K562 (cell line): ENCODE results near the gene KLHL22. TPM values are rescaled to one million over a fixed set of nuclear protein-coding genes. Genes with fewer than 3 reads are reported as not detected.

Source experiments
- ARID2 ChIP-seq: fragments of 450-650 bp; IDR thresholded peaks from 2 replicates; pipeline ENCODE4 v1.6.1; 2017; ENCODE audit warnings: antibody characterized with exemption, mild to moderate bottlenecking
- CREB1 ChIP-seq, 2 experiments: sonication (generic) in 1 of 2; formaldehyde crosslinking in 1 of 2; IDR thresholded peaks; 2 replicates each; pipeline versions ENCODE4 v1.6.1 to v1.8.0; 2012 to 2022; ENCODE audit warnings: inconsistent platforms in 1 of 2, mild to moderate bottlenecking in 1 of 2, missing genetic modification reagents in 1 of 2, moderate library complexity in 1 of 2
- DIDO1 ChIP-seq: fragments of 450-650 bp; IDR thresholded peaks from 2 replicates; pipeline ENCODE4 v1.6.1; 2016; ENCODE audit warnings: low read depth, missing biosample characterization, missing genetic modification characterization
- GTF2F1 ChIP-seq: IDR thresholded peaks from 2 replicates; pipeline ENCODE4 v1.6.1; 2011; ENCODE audit warnings: low read depth, low read length, improper control_type of control experiment
- MCM3 ChIP-seq: fragments of 450-650 bp; IDR thresholded peaks from 2 replicates; pipeline ENCODE4 v1.6.1; 2016
- MEF2D ChIP-seq: conservative IDR thresholded peaks from 2 replicates; pipeline ENCODE4 v1.6.1; 2016; ENCODE audit warnings: low read depth, missing genetic modification characterization, missing compliant biosample characterization
- NFE2 ChIP-seq: IDR thresholded peaks from 2 replicates; pipeline ENCODE4 v1.6.1; 2014; ENCODE audit warnings: antibody characterized with exemption, low read depth
- NFRKB ChIP-seq: fragments of 450-650 bp; IDR thresholded peaks from 2 replicates; pipeline ENCODE4 v1.6.1; 2016; ENCODE audit warnings: low read depth
- POLR3A ChIP-seq: IDR thresholded peaks from 2 replicates; pipeline ENCODE4 v1.6.1; 2011; ENCODE audit warnings: borderline replicate concordance, mild to moderate bottlenecking, moderate library complexity; ENCODE audit not compliant: insufficient read length, insufficient read depth; ENCODE audit errors: extremely low read depth
- SIN3A ChIP-seq, 2 experiments: fragments of 150-350 bp in 1 of 2; IDR thresholded peaks; 2 replicates each; pipeline ENCODE4 v1.6.1; 2011 to 2016; ENCODE audit warnings: borderline replicate concordance in 2 of 2, low read depth in 2 of 2, low read length in 2 of 2, mild to moderate bottlenecking in 2 of 2, moderate library complexity in 2 of 2; ENCODE audit not compliant: control insufficient read depth in 1 of 2
- SLC30A9 ChIP-seq: fragments of 250-450 bp; sonication (Bioruptor Pico); IDR thresholded peaks from 2 replicates; pipeline ENCODE4 v1.8.0; 2022; ENCODE audit warnings: mild to moderate bottlenecking, moderate library complexity
- TGIF2 ChIP-seq: sonication (generic); formaldehyde crosslinking; IDR thresholded peaks from 2 replicates; pipeline ENCODE4 v1.8.1; 2022; ENCODE audit warnings: mild to moderate bottlenecking, missing genetic modification reagents, moderate library complexity
- TRIM28 ChIP-seq: fragments of 450-650 bp; IDR thresholded peaks from 2 replicates; pipeline ENCODE4 v1.6.1; 2017
- ZNF384 ChIP-seq: IDR thresholded peaks from 2 replicates; pipeline ENCODE4 v1.6.1; 2012; ENCODE audit warnings: low read depth, low read length, improper control_type of control experiment
- polyA plus RNA-seq, 8 experiments: library from polyadenylated mRNA; depleted of rRNA in 4 of 8; stranded (reverse) in 5 of 8; unstranded in 3 of 8; fragments of >200 nt; fragmentation: Nextera tagmentation in 2 of 8; fragmentation: Illumina TruSeq in 1 of 8; extraction: Ambion mirVana in 2 of 8; extraction: Trizol in 1 of 8; gene quantifications; 2 replicates each; pipeline versions ENCODE4 v1.2.1 to v1.2.3, GENCODE V29; 2011 to 2014; ENCODE audit warnings: inconsistent platforms in 1 of 8, missing spikeins in 1 of 8
- total RNA-seq, 7 experiments: library from RNA; depleted of rRNA in 6 of 7; stranded (reverse); fragments of >200 nt in 6 of 7; fragmentation: Illumina TruSeq in 2 of 7; extraction: Trizol in 2 of 7; gene quantifications; 2 replicates each; pipeline versions ENCODE4 v1.2.1 to v1.2.3, GENCODE V29; 2011 to 2021; ENCODE audit warnings: low replicate concordance in 1 of 7
- TF ChIP-seq, protein P1 (sequence below): fragments of 450-650 bp; conservative IDR thresholded peaks from 2 replicates; pipeline ENCODE4 v1.6.1; 2016; ENCODE audit warnings: missing genetic modification characterization, low read depth, mild to moderate bottlenecking, control low read depth, missing compliant biosample characterization
- TF ChIP-seq, protein P2 (sequence below): sonication (generic); formaldehyde crosslinking; IDR thresholded peaks from 2 replicates; pipeline ENCODE4 v1.8.1; 2022; ENCODE audit warnings: missing genetic modification reagents
- TF ChIP-seq, protein P3 (sequence below), 2 experiments: fragments of 450-650 bp; conservative IDR thresholded peaks; 2 replicates each; pipeline ENCODE4 v1.6.1; 2017; ENCODE audit warnings: mild to moderate bottlenecking in 2 of 2, moderate library complexity in 2 of 2
- TF ChIP-seq, protein P4 (sequence below): fragments of 250-450 bp; sonication (Bioruptor Pico); IDR thresholded peaks from 2 replicates; pipeline ENCODE4 v1.4.0; 2020; ENCODE audit warnings: mild to moderate bottlenecking, moderate library complexity
- TF ChIP-seq, protein P5 (sequence below): fragments of 450-650 bp; IDR thresholded peaks from 2 replicates; pipeline ENCODE4 v1.6.1; 2016; ENCODE audit warnings: borderline replicate concordance

Gene KLHL22
- total and polyA plus RNA-seq, 9 of the 15 experiments (the other 6 are each of a cell fraction or from before 2014, with no cell fraction given): 1.3 to 25.6 (median 15.2) TPM

DNA sequence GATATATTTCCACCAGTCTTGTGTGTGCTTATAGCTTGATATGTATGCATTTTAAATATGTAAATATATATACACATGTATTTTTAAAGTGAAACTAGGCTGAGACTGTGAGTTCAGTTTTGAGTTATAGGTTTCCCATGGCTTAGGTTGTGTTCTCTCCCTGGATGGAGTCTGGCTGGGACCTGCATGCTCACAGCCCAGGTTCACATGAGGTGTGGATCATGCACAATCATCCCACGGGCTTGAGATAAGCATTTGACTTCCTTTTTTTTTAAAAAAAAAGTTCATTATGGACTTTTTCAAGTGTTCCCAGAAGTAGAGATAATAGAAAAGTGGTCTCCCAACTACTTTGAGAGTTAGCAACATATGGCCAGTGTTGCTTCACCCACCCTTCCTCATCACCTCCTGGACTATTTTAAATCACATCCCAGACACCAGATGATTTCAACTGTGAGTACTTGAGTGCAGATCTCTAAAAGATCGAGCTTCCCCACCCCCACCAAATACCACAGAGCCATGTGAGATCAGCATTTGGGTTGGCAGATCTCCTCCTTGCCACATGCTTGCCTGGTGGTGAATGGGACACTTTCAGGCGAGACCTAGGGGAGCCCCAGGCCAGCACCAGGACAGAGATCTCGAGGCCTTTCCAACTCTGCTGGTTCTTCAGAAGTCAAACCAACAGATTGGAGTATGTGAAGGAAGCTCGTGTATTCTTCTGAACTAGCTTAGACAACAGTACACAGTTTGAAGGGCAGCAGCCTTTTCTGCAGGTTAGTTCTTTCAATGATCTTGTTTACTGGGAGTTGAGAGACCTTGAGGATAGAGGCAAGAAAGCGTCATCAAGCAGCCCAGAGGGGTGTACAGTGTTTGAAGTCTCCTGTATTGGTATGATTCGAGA lies 27.7 kb upstream of the KLHL22 start (continued):
- TF ChIP-seq SIN3A (IDR thresholded peaks at IDR 0.05; ENCODE audit: borderline replicate concordance in 2 of 2, control insufficient read depth in 1 of 2, low read depth in 2 of 2, low read length in 2 of 2) (no peak), ARID2 (no peak), DIDO1 (tag) (no peak; the same call in 1 of the 2 replicates), MCM3 (no peak), POLR3A (no peak), ZNF384 (peak; percentile 99), NFRKB (no peak), TRIM28 (no peak), CREB1 (IDR thresholded peaks at IDR 0.05) (no peak), CREB1 (CRISPR knock-in tag; IDR thresholded peaks at IDR 0.05) (no peak), TGIF2 (CRISPR knock-in tag) (no peak), GTF2F1 (no peak), NFE2 (no peak), SLC30A9 (no peak), MEF2D (peak; percentile 89)
- TF ChIP-seq, protein P1, sequence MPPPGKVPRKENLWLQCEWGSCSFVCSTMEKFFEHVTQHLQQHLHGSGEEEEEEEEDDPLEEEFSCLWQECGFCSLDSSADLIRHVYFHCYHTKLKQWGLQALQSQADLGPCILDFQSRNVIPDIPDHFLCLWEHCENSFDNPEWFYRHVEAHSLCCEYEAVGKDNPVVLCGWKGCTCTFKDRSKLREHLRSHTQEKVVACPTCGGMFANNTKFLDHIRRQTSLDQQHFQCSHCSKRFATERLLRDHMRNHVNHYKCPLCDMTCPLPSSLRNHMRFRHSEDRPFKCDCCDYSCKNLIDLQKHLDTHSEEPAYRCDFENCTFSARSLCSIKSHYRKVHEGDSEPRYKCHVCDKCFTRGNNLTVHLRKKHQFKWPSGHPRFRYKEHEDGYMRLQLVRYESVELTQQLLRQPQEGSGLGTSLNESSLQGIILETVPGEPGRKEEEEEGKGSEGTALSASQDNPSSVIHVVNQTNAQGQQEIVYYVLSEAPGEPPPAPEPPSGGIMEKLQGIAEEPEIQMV (tag): peak; percentile 69; the same call in 1 of the 2 replicates
- TF ChIP-seq, protein P2, sequence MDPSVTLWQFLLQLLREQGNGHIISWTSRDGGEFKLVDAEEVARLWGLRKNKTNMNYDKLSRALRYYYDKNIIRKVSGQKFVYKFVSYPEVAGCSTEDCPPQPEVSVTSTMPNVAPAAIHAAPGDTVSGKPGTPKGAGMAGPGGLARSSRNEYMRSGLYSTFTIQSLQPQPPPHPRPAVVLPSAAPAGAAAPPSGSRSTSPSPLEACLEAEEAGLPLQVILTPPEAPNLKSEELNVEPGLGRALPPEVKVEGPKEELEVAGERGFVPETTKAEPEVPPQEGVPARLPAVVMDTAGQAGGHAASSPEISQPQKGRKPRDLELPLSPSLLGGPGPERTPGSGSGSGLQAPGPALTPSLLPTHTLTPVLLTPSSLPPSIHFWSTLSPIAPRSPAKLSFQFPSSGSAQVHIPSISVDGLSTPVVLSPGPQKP: no peak
- TF ChIP-seq, protein P3, sequence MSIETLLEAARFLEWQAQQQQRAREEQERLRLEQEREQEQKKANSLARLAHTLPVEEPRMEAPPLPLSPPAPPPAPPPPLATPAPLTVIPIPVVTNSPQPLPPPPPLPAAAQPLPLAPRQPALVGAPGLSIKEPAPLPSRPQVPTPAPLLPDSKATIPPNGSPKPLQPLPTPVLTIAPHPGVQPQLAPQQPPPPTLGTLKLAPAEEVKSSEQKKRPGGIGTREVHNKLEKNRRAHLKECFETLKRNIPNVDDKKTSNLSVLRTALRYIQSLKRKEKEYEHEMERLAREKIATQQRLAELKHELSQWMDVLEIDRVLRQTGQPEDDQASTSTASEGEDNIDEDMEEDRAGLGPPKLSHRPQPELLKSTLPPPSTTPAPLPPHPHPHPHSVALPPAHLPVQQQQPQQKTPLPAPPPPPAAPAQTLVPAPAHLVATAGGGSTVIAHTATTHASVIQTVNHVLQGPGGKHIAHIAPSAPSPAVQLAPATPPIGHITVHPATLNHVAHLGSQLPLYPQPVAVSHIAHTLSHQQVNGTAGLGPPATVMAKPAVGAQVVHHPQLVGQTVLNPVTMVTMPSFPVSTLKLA (conservative IDR thresholded peaks at IDR 0.05): no peak
- TF ChIP-seq, protein P4, sequence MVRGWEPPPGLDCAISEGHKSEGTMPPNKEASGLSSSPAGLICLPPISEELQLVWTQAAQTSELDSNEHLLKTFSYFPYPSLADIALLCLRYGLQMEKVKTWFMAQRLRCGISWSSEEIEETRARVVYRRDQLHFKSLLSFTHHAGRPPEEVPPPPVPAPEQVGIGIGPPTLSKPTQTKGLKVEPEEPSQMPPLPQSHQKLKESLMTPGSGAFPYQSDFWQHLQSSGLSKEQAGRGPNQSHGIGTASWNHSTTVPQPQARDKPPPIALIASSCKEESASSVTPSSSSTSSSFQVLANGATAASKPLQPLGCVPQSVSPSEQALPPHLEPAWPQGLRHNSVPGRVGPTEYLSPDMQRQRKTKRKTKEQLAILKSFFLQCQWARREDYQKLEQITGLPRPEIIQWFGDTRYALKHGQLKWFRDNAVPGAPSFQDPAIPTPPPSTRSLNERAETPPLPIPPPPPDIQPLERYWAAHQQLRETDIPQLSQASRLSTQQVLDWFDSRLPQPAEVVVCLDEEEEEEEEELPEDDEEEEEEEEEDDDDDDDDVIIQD (CRISPR knock-in tag): 0 out of 2 replicates have a peak, but pooled peaks have one; percentile 18
- TF ChIP-seq, protein P5, sequence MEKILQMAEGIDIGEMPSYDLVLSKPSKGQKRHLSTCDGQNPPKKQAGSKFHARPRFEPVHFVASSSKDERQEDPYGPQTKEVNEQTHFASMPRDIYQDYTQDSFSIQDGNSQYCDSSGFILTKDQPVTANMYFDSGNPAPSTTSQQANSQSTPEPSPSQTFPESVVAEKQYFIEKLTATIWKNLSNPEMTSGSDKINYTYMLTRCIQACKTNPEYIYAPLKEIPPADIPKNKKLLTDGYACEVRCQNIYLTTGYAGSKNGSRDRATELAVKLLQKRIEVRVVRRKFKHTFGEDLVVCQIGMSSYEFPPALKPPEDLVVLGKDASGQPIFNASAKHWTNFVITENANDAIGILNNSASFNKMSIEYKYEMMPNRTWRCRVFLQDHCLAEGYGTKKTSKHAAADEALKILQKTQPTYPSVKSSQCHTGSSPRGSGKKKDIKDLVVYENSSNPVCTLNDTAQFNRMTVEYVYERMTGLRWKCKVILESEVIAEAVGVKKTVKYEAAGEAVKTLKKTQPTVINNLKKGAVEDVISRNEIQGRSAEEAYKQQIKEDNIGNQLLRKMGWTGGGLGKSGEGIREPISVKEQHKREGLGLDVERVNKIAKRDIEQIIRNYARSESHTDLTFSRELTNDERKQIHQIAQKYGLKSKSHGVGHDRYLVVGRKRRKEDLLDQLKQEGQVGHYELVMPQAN: no peak
